H9 (cell line): ENCODE results near the gene MN1. TPM values are rescaled to one million over a fixed set of nuclear protein-coding genes. Genes with fewer than 3 reads are reported as not detected.

Experiments used
- DNase-seq: peaks from one replicate; pipeline ENCODE4 v3.0.0-alpha.2; 2017
- H2AFZ ChIP-seq: one replicate; pipeline ENCODE4 v1.6.1; 2013; ENCODE audit warnings: mild to moderate bottlenecking, low read length, control low read depth, moderate library complexity
- H2AK5ac ChIP-seq: 2 replicates; pipeline ENCODE4 v1.6.1; 2013; ENCODE audit warnings: low read length, control low read depth, mixed read lengths; ENCODE audit not compliant: insufficient read length
- H2BK120ac ChIP-seq: one replicate; pipeline ENCODE4 v1.6.1; 2013; ENCODE audit warnings: low read depth, mild to moderate bottlenecking, low read length, control low read depth, inconsistent platforms; ENCODE audit not compliant: poor library complexity, severe bottlenecking
- H2BK12ac ChIP-seq: 2 replicates; pipeline ENCODE4 v1.6.1; 2013; ENCODE audit warnings: low read length, control low read depth, mixed read lengths, low read depth; ENCODE audit not compliant: insufficient read length
- H2BK15ac ChIP-seq: 2 replicates; pipeline ENCODE4 v1.6.1; 2013; ENCODE audit warnings: low read depth, low read length, control low read depth
- H2BK20ac ChIP-seq: one replicate; pipeline ENCODE4 v1.6.1; 2013; ENCODE audit warnings: low read depth, mild to moderate bottlenecking, low read length, control low read depth, inconsistent platforms; ENCODE audit not compliant: poor library complexity, severe bottlenecking
- H2BK5ac ChIP-seq: 2 replicates; pipeline ENCODE4 v1.6.1; 2013; ENCODE audit warnings: low read length, control low read depth, mixed read lengths; ENCODE audit not compliant: insufficient read length
- H3K14ac ChIP-seq: 2 replicates; pipeline ENCODE4 v1.6.1; 2013; ENCODE audit warnings: low read length, control low read depth; ENCODE audit not compliant: insufficient read depth
- H3K18ac ChIP-seq: 2 replicates; pipeline ENCODE4 v1.6.1; 2013; ENCODE audit warnings: low read depth, mild to moderate bottlenecking, mixed read lengths, low read length, control low read depth; ENCODE audit not compliant: insufficient read length
- H3K23ac ChIP-seq: 2 replicates; pipeline ENCODE4 v1.6.1; 2013; ENCODE audit warnings: low read length, control low read depth, mixed read lengths, low read depth; ENCODE audit not compliant: insufficient read length
- H3K23me2 ChIP-seq: 2 replicates; pipeline ENCODE4 v1.6.1; 2013; ENCODE audit warnings: low read depth, mild to moderate bottlenecking, mixed read lengths, low read length, control low read depth; ENCODE audit not compliant: insufficient read length, poor library complexity, severe bottlenecking
- H3K27ac ChIP-seq: 2 replicates; pipeline ENCODE4 v1.5.1; 2013; ENCODE audit warnings: low read length, control low read depth, mixed read lengths, low read depth; ENCODE audit not compliant: insufficient read length
- H3K27me3 ChIP-seq: 2 replicates; pipeline ENCODE4 v1.6.1; 2013; ENCODE audit warnings: low read length, control low read depth, inconsistent platforms; ENCODE audit not compliant: insufficient read depth
- H3K4ac ChIP-seq: 2 replicates; pipeline ENCODE4 v1.6.1; 2013; ENCODE audit warnings: low read depth, mild to moderate bottlenecking, control low read depth, inconsistent platforms, low read length, moderate library complexity
- H3K4me1 ChIP-seq: 2 replicates; pipeline ENCODE4 v1.6.1; 2013; ENCODE audit warnings: low read length, control low read depth, inconsistent platforms; ENCODE audit not compliant: insufficient read depth
- H3K4me2 ChIP-seq: 2 replicates; pipeline ENCODE4 v1.6.1; 2013; ENCODE audit warnings: low read length, control low read depth, mixed read lengths; ENCODE audit not compliant: insufficient read length, insufficient read depth
- H3K56ac ChIP-seq: 2 replicates; pipeline ENCODE4 v1.6.1; 2013; ENCODE audit warnings: low read depth, mild to moderate bottlenecking, mixed read lengths, low read length, control low read depth; ENCODE audit not compliant: insufficient read length
- H3K79me1 ChIP-seq: 2 replicates; pipeline ENCODE4 v1.6.1; 2013; ENCODE audit warnings: low read depth, mild to moderate bottlenecking, moderate library complexity, low read length, control low read depth, inconsistent platforms; ENCODE audit not compliant: insufficient read depth, poor library complexity, severe bottlenecking
- H3K79me2 ChIP-seq: 2 replicates; pipeline ENCODE4 v1.6.1; 2013; ENCODE audit warnings: low read length, control low read depth, inconsistent platforms; ENCODE audit not compliant: insufficient read depth
- H3K9ac ChIP-seq: 2 replicates; pipeline ENCODE4 v1.6.1; 2013; ENCODE audit warnings: low read length, control low read depth, mixed read lengths; ENCODE audit not compliant: insufficient read length; ENCODE audit errors: extremely low read depth
- H3K9me3 ChIP-seq: one replicate; pipeline ENCODE4 v1.6.1; 2013; ENCODE audit warnings: low read depth, low read length, inconsistent platforms; ENCODE audit not compliant: control insufficient read depth
- H3T11ph ChIP-seq: one replicate; pipeline ENCODE4 v1.6.1; 2013; ENCODE audit warnings: mild to moderate bottlenecking, low read length, control low read depth, inconsistent platforms
- H4K20me1 ChIP-seq: one replicate; pipeline ENCODE4 v1.6.1; 2013; ENCODE audit not compliant: control insufficient read depth, insufficient read length, insufficient read depth
- H4K5ac ChIP-seq: 2 replicates; pipeline ENCODE4 v1.6.1; 2013; ENCODE audit warnings: low read depth, mild to moderate bottlenecking, mixed read lengths, low read length, control low read depth; ENCODE audit not compliant: insufficient read length
- H4K8ac ChIP-seq: replicated peaks from 2 replicates; pipeline ENCODE4 v1.6.1; 2013; ENCODE audit warnings: low read length, control low read depth, mixed read lengths, low read depth; ENCODE audit not compliant: insufficient read length
- H4K91ac ChIP-seq: 2 replicates; pipeline ENCODE4 v1.6.1; 2013; ENCODE audit warnings: low read depth, mild to moderate bottlenecking, moderate library complexity, mixed read lengths, low read length, control low read depth; ENCODE audit not compliant: insufficient read length
- H3K27ac Mint-ChIP-seq, 3 experiments: 2 replicates in 2 of 3; 3 replicates in 1 of 3; pipeline ENCODE4 v1.8.0; 2020 to 2021; ENCODE audit warnings: mixed read lengths in 3 of 3, mild to moderate bottlenecking in 1 of 3, moderate library complexity in 1 of 3
- H3K27me3 Mint-ChIP-seq: 2 replicates; pipeline ENCODE4 v1.8.0; 2021; ENCODE audit warnings: low read depth, mild to moderate bottlenecking, moderate library complexity, mixed read lengths
- H3K36me3 Mint-ChIP-seq, 3 experiments: 2 replicates in 2 of 3; 3 replicates in 1 of 3; pipeline ENCODE4 v1.8.0; 2020 to 2021; ENCODE audit warnings: low read depth in 3 of 3, mixed read lengths in 3 of 3; ENCODE audit not compliant: insufficient read depth in 1 of 3
- H3K4me1 Mint-ChIP-seq, 2 experiments: 2 replicates each; pipeline ENCODE4 v1.8.0; 2020; ENCODE audit warnings: mixed read lengths in 2 of 2
- H3K4me3 Mint-ChIP-seq, 2 experiments: 2 replicates in 1 of 2; 3 replicates in 1 of 2; pipeline ENCODE4 v1.8.0; 2020 to 2021; ENCODE audit warnings: mild to moderate bottlenecking in 2 of 2, mixed read lengths in 2 of 2, moderate library complexity in 1 of 2
- H3K9me3 Mint-ChIP-seq, 2 experiments: 2 replicates in 1 of 2; 3 replicates in 1 of 2; pipeline ENCODE4 v1.8.0; 2020; ENCODE audit warnings: mild to moderate bottlenecking in 2 of 2, mixed read lengths in 2 of 2, moderate library complexity in 1 of 2
- WGBS: extraction: QIAGEN DNeasy Blood & Tissue Kit; methylation state at CpG from one replicate; pipeline ENCODE4 v1.1.7; 2013; ENCODE audit warnings: missing lambda C conversion rate, low lambda C conversion rate, mixed read lengths; ENCODE audit not compliant: insufficient read length; ENCODE audit errors: extremely low coverage; 5-methylcytosine and 5-hydroxymethylcytosine counted together
- total RNA-seq: library from RNA; stranded (reverse); gene quantifications from 2 replicates; pipeline ENCODE4 v1.2.1, GENCODE V29; 2021
- TF ChIP-seq, protein P1 (sequence below): fragments of 200-600 bp; sonication (generic); conservative IDR thresholded peaks from 3 replicates; pipeline ENCODE4 v1.8.0; 2021; ENCODE audit warnings: antibody characterized with exemption, mild to moderate bottlenecking

MN1 gene
- total RNA-seq, 1 experiment from 2014 or later = 2.8 TPM

- peaks cover 0 to 7% of the 10 kb centered on the region in 2 experiments; a peak in 1 of 5 replicates for H3K9me3 Mint-ChIP-seq
- Histone ChIP-seq H3K79me2 (no peaks in the 10 kb centered on the region), H3K4me2 (no peak overlapping the region), H3K79me1 (no peaks in the 10 kb centered on the region), H3T11ph (no peak overlapping the region), H3K56ac (no peak overlapping the region), H3K14ac (no peak overlapping the region; the same call in 1 of the 2 replicates), H3K23me2 (no peaks in the 10 kb centered on the region), H4K91ac (no peak overlapping the region), H4K8ac (no peak overlapping the region), H2AK5ac (no peak overlapping the region), H2BK120ac (no peak overlapping the region), H3K27ac (no peak overlapping the region), H3K9ac (no peak overlapping the region), H3K4me1 (no peaks in the 10 kb centered on the region), H2BK20ac (no peak overlapping the region), H2BK15ac (no peak overlapping the region), H4K5ac (no peak overlapping the region), H4K20me1 (no peaks in the 10 kb centered on the region), H2BK5ac (no peak overlapping the region), H3K4ac (no peak overlapping the region), H3K18ac (no peak overlapping the region), H2AFZ (no peak overlapping the region), H2BK12ac (no peak overlapping the region), H3K27me3 (no peaks in the 10 kb centered on the region), H3K9me3 (no peaks in the 10 kb centered on the region), H3K23ac (no peak overlapping the region)
- H3K27ac Mint-ChIP-seq = no peak overlapping the region
- peaks cover 1 to 5% of the 10 kb centered on the region in 2 experiments; a peak in 3 of 4 replicates for H3K4me1 Mint-ChIP-seq
- WGBS = no CpG with 5 or more reads among the region's 3 CpGs
- no peaks in the 10 kb centered on the region for H3K36me3 Mint-ChIP-seq
- H3K4me3 Mint-ChIP-seq = no peak overlapping the region
- TF ChIP-seq, protein P1, sequence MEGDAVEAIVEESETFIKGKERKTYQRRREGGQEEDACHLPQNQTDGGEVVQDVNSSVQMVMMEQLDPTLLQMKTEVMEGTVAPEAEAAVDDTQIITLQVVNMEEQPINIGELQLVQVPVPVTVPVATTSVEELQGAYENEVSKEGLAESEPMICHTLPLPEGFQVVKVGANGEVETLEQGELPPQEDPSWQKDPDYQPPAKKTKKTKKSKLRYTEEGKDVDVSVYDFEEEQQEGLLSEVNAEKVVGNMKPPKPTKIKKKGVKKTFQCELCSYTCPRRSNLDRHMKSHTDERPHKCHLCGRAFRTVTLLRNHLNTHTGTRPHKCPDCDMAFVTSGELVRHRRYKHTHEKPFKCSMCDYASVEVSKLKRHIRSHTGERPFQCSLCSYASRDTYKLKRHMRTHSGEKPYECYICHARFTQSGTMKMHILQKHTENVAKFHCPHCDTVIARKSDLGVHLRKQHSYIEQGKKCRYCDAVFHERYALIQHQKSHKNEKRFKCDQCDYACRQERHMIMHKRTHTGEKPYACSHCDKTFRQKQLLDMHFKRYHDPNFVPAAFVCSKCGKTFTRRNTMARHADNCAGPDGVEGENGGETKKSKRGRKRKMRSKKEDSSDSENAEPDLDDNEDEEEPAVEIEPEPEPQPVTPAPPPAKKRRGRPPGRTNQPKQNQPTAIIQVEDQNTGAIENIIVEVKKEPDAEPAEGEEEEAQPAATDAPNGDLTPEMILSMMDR = no peak
- DNase-seq = no peak
- peaks cover 2% of the 10 kb centered on the region for H3K27me3 Mint-ChIP-seq
Measured at GRCh38 chr22:27829620-27830019, 28.1 kb upstream of the MN1 start.
